GM12872 (cell line): Measurements from ENCODE around the gene SLC16A6.

Source experiments
- TF ChIP-seq, protein P1 (sequence below): IDR thresholded peaks from 3 replicates; pipeline ENCODE4 v1.5.1; 2011; ENCODE audit warnings: low read depth, mild to moderate bottlenecking, low read length, moderate library complexity; ENCODE audit not compliant: insufficient read depth

Gene SLC16A6

DNA sequence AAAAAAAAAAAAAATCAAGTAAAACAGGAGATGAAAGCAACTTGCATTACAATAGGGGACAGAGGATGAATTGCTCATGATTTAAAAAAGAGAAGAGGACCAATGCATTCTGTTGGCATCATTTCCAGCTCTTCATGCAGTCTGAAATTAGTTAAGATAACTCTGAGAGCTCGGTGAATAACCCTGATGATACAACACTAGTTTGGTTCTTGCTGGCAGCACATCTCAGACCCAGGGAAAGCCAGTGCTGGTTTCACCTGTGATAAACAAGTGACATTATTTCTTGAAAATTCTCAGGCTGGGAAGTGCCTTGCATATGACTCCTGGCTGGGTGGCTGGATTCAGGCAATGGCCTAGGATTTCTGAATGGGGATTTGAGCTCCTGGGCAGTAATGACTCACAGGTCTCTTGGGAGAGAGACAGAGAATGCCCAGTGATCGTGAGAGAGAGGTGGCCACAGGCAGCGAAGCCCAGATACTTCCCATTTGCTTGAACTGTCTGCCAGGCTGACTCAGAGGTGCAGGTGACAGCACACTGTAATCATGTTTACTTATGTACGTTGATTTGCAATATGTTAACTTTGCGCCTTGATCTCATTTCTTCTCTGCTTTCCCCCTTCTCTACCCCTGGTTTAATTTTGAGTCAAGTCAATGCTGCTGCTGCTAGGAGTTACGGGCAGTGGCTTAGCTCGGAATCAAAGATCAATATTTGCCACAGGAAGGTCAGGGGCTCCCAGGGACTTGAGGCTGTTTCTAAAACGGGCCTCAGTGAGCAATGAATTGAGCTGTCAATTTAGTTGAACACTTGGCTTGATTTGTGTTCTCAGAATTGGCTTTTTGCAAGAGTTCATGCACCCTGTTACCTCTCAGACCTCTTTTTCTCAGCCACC lies 27.4 kb upstream of the SLC16A6 start:
- TF ChIP-seq, protein P1, sequence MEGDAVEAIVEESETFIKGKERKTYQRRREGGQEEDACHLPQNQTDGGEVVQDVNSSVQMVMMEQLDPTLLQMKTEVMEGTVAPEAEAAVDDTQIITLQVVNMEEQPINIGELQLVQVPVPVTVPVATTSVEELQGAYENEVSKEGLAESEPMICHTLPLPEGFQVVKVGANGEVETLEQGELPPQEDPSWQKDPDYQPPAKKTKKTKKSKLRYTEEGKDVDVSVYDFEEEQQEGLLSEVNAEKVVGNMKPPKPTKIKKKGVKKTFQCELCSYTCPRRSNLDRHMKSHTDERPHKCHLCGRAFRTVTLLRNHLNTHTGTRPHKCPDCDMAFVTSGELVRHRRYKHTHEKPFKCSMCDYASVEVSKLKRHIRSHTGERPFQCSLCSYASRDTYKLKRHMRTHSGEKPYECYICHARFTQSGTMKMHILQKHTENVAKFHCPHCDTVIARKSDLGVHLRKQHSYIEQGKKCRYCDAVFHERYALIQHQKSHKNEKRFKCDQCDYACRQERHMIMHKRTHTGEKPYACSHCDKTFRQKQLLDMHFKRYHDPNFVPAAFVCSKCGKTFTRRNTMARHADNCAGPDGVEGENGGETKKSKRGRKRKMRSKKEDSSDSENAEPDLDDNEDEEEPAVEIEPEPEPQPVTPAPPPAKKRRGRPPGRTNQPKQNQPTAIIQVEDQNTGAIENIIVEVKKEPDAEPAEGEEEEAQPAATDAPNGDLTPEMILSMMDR, result no peak

DNA sequence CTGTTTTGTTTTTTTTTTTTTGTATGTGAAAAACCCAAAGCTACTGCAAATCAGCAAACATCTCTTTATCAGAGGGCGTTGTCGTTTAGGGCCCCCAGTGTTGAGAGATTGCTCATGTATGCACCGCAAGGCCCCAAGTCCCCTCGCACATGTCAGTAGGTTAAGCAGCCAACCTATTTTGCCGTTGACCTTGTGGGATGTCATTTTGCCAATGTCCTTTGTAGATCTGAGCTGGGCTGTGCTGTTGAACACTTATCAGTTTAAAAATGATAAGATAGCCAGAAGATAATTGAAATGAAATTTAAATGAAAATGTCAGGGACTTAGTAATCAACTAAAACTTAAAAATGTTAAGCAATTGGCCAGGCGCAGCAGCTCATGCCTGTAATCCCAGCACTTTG lies 26.5 kb upstream of the SLC16A6 start:
- TF ChIP-seq, protein P1, result no peak

DNA sequence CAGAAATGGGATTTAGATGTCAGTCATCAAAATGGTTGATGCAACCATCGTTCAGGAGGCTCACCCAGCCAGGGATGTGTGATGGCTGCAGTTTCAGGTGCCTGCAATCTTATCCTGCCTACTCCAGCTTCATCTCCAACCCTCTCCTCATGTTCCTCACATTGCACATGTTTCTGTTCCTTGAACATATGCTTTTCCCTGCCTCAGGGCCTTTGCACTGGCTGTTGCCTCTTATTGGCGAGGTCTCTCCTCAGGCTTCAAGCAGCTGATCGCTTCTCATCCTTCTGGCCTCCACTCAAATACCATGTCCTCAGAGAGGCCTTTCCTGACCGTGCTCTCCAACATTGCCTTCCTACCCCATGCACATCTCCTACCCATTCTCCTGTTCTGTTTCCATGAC lies 25.0 kb upstream of the SLC16A6 start:
- TF ChIP-seq, protein P1, result no peak

DNA sequence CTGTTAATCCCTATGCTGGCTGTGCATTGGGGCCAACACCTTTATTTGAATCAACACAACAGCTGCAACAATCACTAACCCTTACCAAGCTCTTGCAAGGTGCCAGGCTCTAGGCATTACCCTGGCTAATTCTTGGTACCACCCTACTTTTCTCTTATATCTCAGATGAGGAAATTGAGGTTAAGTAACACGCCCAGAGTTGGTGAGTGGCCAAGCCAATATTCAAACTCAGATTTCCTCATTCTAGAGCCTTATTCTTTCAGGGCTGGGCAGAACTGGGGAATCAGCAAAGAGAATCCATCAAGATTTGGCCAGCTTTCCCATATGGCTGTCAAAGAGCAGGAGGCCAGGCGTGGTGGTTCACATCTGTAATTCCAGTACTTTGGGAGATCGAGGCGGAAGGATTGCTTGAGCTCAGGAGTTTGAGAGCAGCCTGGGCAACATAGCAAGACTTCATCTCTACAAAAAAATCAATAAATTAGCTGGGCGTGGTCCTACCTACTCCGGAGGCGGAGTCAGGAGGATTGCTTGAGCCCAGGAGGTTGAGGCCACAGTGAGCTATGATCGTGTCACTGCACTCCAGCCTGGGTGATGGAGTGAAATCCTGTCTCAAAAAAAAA lies 24.1 kb upstream of the SLC16A6 start:
- TF ChIP-seq, protein P1, result no peak

DNA sequence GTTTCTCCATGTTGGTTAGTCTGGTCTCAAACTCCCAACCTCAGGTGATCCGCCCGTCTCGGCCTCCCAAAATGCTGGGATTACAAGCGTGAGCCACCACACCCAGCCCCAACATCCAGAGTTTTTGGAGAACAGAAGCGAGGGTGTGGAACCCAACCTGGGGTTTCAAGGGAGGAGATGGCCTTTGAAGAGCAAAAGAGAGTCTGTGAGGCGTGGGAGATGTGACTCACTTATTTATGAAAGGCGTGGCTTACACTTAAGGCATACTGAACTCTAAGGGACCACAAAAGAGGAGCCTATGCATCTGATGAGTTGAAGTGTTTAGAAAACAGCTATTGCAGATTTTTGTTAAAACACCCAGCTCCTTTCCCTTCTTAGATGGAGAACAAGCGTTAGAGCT lies 19.2 kb upstream of the SLC16A6 start:
- TF ChIP-seq, protein P1, result no peak

DNA sequence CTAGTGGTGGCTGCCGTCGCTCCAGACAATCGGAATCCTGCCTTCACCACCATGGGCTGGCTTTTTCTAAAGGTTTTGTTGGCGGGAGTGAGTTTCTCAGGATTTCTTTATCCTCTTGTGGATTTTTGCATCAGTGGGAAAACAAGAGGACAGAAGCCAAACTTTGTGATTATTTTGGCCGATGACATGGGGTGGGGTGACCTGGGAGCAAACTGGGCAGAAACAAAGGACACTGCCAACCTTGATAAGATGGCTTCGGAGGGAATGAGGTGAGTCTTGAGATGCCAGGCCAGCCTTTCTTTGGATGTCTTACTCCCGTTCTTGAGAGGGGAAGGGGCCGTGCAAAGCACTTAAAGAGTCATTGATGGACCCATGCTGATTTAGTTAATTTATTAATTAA lies 16.5 kb upstream of the SLC16A6 start:
- TF ChIP-seq, protein P1, result no peak

DNA sequence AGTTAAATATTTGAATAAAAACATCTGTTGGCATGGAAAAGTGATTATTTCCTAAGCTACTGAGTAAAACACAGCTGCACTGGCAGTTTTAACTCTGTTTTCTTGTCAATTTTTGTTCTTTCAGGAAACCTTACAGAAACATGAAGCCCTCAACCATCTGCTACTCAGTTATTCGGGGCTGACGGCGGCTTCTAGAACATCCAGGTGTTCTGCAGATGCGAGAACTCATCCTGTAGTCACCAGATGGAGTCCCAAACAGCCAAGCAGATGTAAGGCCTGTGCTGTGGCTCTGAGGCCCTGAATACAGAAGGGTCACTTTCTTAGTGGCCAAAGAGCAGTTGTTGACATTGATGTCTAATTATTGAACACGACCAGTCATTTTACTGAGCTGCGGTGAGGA lies 15.9 kb upstream of the SLC16A6 start:
- TF ChIP-seq, protein P1, result no peak
